Left ventricle myocardium inferior (tissue), 1 donor: ENCODE data around the gene KATNB1. TPM values are rescaled to one million over a fixed set of nuclear protein-coding genes. Genes with fewer than 3 reads are reported as not detected.
A peak's percentile ranks its signal among the peaks of the same experiment; 100 is the strongest.

Experiments
- DNase-seq: peaks from one replicate; pipeline ENCODE4 v3.0.0-alpha.2; 2020
- H3K27ac ChIP-seq: fragments of 200-600 bp; replicated peaks from 2 replicates; pipeline ENCODE4 v1.8.0; 2021
- H3K27me3 ChIP-seq: fragments of 200-600 bp; 2 replicates; pipeline ENCODE4 v1.8.0; 2021; ENCODE audit warnings: low read depth
- H3K36me3 ChIP-seq: fragments of 200-600 bp; 2 replicates; pipeline ENCODE4 v1.8.0; 2021
- H3K4me1 ChIP-seq: fragments of 200-600 bp; 2 replicates; pipeline ENCODE4 v1.8.0; 2021
- H3K4me3 ChIP-seq: fragments of 200-600 bp; 2 replicates; pipeline ENCODE4 v1.8.0; 2021; ENCODE audit warnings: mild to moderate bottlenecking, moderate library complexity
- H3K9me3 ChIP-seq: fragments of 200-600 bp; replicated peaks from 2 replicates; pipeline ENCODE4 v1.8.0; 2021
- CTCF ChIP-seq: fragments of 200-600 bp; IDR thresholded peaks from 2 replicates; pipeline ENCODE4 v1.8.0; 2021; ENCODE audit warnings: antibody characterized with exemption, mild to moderate bottlenecking, borderline replicate concordance
- intact Hi-C: fragments of 100-400 bp; cut with micrococcal nuclease; formaldehyde crosslinking; loops from one replicate; pipeline ENCODE4 v1.11.0; 2022
- total RNA-seq: library from RNA; stranded (reverse); fragmentation: NEBNext Ultra II Directional; extraction: Animal tissue kit (Norgen Biotek cat#: 25700); gene quantifications from one replicate; pipeline ENCODE4 v1.2.1, GENCODE V29; 2021
- donor health status: DM: no; HTN: yes; CAD: no; lungs with severe emphysema.

KATNB1 gene
- total RNA-seq, 1 donor from 2014 or later: 11.2 TPM

GRCh38 chr16:57694231-57694724 is 41.3 kb upstream of the KATNB1 start:
- TF ChIP-seq CTCF: no peak
- H3K27ac ChIP-seq: no peak overlapping the region
- peaks cover 25% of the 10 kb centered on the region for H3K27me3 ChIP-seq
- no peak overlapping the region for H3K4me3 ChIP-seq
- no peaks in the 10 kb centered on the region for H3K9me3 ChIP-seq
- intact Hi-C loops: no loop called here
- H3K36me3 ChIP-seq: no peaks in the 10 kb centered on the region
- DNase-seq: no peak
- H3K4me1 ChIP-seq: peaks cover 10% of the 10 kb centered on the region

- Histone ChIP-seq H3K27ac (no peak within 1 kb of the TSS), H3K4me3 (peak within 1 kb of the TSS; percentile 27), H3K27me3 (peaks cover 17% of the 10 kb centered on the region), H3K36me3 (no peaks in the 10 kb centered on the region), H3K4me1 (peaks cover 6% of the 10 kb centered on the region), H3K9me3 (no peaks in the 10 kb centered on the region)
- no peak for DNase-seq
- TF ChIP-seq CTCF: no peak
- intact Hi-C loops: no loop called here
Observed at GRCh38 chr16:57694725-57695679, 40.6 kb upstream of the KATNB1 start, which contains the start of gene DRC7. Gene DRC7, plus strand, starts transcription at chr16:57694806. Its CDS starts 3,144 bp downstream, at chr16:57697950.

- H3K36me3 ChIP-seq: no peaks in the 10 kb centered on the region
- no peaks in the 10 kb centered on the region for H3K9me3 ChIP-seq
- intact Hi-C loops: no loop called here
- DNase-seq: no peak
- TF ChIP-seq CTCF: no peak
- no peak overlapping the region for H3K27ac ChIP-seq
- H3K4me3 ChIP-seq: no peak overlapping the region
- H3K4me1 ChIP-seq: no peaks in the 10 kb centered on the region
- H3K27me3 ChIP-seq: peaks cover 11% of the 10 kb centered on the region
Observed at GRCh38 chr16:57695680-57696069, 39.9 kb upstream of the KATNB1 start.

GRCh38 chr16:57696240-57696639 is 39.3 kb upstream of the KATNB1 start:
- H3K27ac ChIP-seq: no peak overlapping the region
- no peak overlapping the region for H3K4me3 ChIP-seq
- H3K9me3 ChIP-seq: no peaks in the 10 kb centered on the region
- H3K36me3 ChIP-seq: no peaks in the 10 kb centered on the region
- no peaks in the 10 kb centered on the region for H3K4me1 ChIP-seq
- peaks cover 5% of the 10 kb centered on the region for H3K27me3 ChIP-seq
- no peak for TF ChIP-seq CTCF
- intact Hi-C loops: no loop called here
- no peak for DNase-seq

GRCh38 chr16:57697896-57698537 is 37.6 kb upstream of the KATNB1 start:
- Histone ChIP-seq H3K27ac (no peak overlapping the region), H3K27me3 (peaks cover 5% of the 10 kb centered on the region), H3K9me3 (no peaks in the 10 kb centered on the region), H3K4me3 (no peak overlapping the region), H3K4me1 (no peaks in the 10 kb centered on the region), H3K36me3 (no peaks in the 10 kb centered on the region)
- no peak for TF ChIP-seq CTCF
- DNase-seq: no peak
- intact Hi-C loops: no loop called here
